Activated gamma-delta T cell (primary cell): ENCODE results near the gene DLX2.
A peak's percentile ranks its signal among the peaks of the same experiment; 100 is the strongest.

ENCODE experiments used
- DNase-seq: peaks from one replicate; lab custom pipeline; 2025; lab: John Stamatoyannopoulos, UW

Gene DLX2

GRCh38 chr2:172094294-172095145 is 8.2 kb downstream of the DLX2 start:
- DNase-seq, result no peak

- DNase-seq, result no peak
These were observed 9.0 kb downstream of the DLX2 start for GRCh38 chr2:172093416-172094293.

- no peak for DNase-seq
These were observed 9.8 kb downstream of the DLX2 start for GRCh38 chr2:172092716-172093415.

GRCh38 chr2:172091761-172092566 is 10.7 kb downstream of the DLX2 start:
- no peak for DNase-seq

GRCh38 chr2:172091000-172091641 is 11.6 kb downstream of the DLX2 start:
- no peak for DNase-seq

- no peak for DNase-seq
These were observed 12.4 kb downstream of the DLX2 start for GRCh38 chr2:172090044-172090961.

GRCh38 chr2:172089633-172090032 is 13.1 kb downstream of the DLX2 start:
- no peak for DNase-seq

GRCh38 chr2:172089005-172089504 is 13.6 kb downstream of the DLX2 start:
- DNase-seq, result no peak

- no peak for DNase-seq
These were observed 14.3 kb downstream of the DLX2 start for GRCh38 chr2:172088245-172089004.

- no peak for DNase-seq
These were observed 14.9 kb downstream of the DLX2 start for GRCh38 chr2:172087780-172088244.

- no peak for DNase-seq
These were observed 15.4 kb downstream of the DLX2 start for GRCh38 chr2:172087207-172087779.

- peak; percentile 22 for DNase-seq
These were observed 16.2 kb downstream of the DLX2 start for GRCh38 chr2:172086241-172087206.

- no peak for DNase-seq
These were observed 17.1 kb downstream of the DLX2 start, which contains the start of gene DLX1 for GRCh38 chr2:172085460-172086159. Gene DLX1 (plus strand): TSS chr2:172085507. CDS start chr2:172085678, 171 bp downstream.

- peak; percentile 27 for DNase-seq
These were observed 17.8 kb downstream of the DLX2 start for GRCh38 chr2:172084645-172085459.

GRCh38 chr2:172084395-172084644 is 18.4 kb downstream of the DLX2 start:
- DNase-seq, result no peak
